Activated naive CD4-positive, alpha-beta T cell treated with anti-CD3 and anti-CD28 coated beads for 36 hours (primary cell): Measurements from ENCODE around the gene LENG9. TPM values are rescaled to one million over a fixed set of nuclear protein-coding genes. Genes with fewer than 3 reads are reported as not detected.

Experiments used
- CTCF ChIA-PET: fragments of 350-600 bp; sonication (Branson Sonifier 250); formaldehyde crosslinking; loops from one replicate; lab custom pipeline; 2021; ENCODE audit warnings: antibody characterized with exemption; lab: Charles Lee
- DNase-seq: peaks from one replicate; pipeline ENCODE4 v3.0.0-alpha.2; 2020
- H3K27ac Mint-ChIP-seq: one replicate; pipeline ENCODE4 v1.8.0; 2021; ENCODE audit warnings: mild to moderate bottlenecking, mixed read lengths
- H3K27me3 Mint-ChIP-seq: one replicate; pipeline ENCODE4 v1.8.0; 2021; ENCODE audit warnings: low read depth, mixed read lengths
- H3K36me3 Mint-ChIP-seq: one replicate; pipeline ENCODE4 v1.8.0; 2021; ENCODE audit warnings: low read depth, mixed read lengths
- H3K4me1 Mint-ChIP-seq: one replicate; pipeline ENCODE4 v1.8.0; 2021; ENCODE audit warnings: low read depth, mixed read lengths
- H3K4me3 Mint-ChIP-seq: one replicate; pipeline ENCODE4 v1.8.0; 2021; ENCODE audit warnings: mild to moderate bottlenecking, moderate library complexity, mixed read lengths
- H3K9me3 Mint-ChIP-seq: one replicate; pipeline ENCODE4 v1.8.0; 2021; ENCODE audit warnings: mixed read lengths
- intact Hi-C: fragments of 100-400 bp; cut with micrococcal nuclease; formaldehyde crosslinking; loops from one replicate; pipeline ENCODE4 v1.15.1; 2023
- total RNA-seq, 2 experiments: library from RNA; stranded (reverse); gene quantifications; one replicate each; pipeline ENCODE4 v1.2.3, GENCODE V29; 2021

Gene LENG9
- total RNA-seq, 2 experiments from 2014 or later: 5.7 to 7.1 TPM

DNA sequence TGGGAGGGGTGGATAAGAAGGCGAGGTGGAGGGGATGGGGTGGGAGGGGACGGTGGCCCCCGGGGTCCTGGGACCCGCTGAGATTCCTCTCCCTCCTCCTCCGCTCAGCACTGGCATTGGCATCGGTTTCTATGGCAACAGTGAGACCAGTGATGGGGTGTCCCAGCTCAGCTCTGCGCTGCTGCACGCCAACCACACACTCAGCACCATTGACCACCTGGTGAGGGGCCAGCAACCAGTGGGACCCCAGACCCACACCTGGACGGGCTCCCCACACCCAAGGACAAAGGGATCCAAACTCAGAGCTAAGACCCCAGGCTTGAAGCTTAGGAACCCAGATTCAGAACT, 42.4 kb downstream of the LENG9 start:
- no peak for DNase-seq
- Mint-ChIP-seq H3K4me3 (no peak overlapping the region), H3K4me1 (peaks cover 15% of the 10 kb centered on the region), H3K27ac (no peak overlapping the region), H3K27me3 (peaks cover 32% of the 10 kb centered on the region), H3K9me3 (no peaks in the 10 kb centered on the region), H3K36me3 (no peaks in the 10 kb centered on the region)
- CTCF ChIA-PET: interaction anchor here (1.0 kb wide), 1 partner anchor 19 kb away, joined by 3 read pairs; no protein-coding TSS in a partner anchor
- intact Hi-C loops: no loop called here

DNA sequence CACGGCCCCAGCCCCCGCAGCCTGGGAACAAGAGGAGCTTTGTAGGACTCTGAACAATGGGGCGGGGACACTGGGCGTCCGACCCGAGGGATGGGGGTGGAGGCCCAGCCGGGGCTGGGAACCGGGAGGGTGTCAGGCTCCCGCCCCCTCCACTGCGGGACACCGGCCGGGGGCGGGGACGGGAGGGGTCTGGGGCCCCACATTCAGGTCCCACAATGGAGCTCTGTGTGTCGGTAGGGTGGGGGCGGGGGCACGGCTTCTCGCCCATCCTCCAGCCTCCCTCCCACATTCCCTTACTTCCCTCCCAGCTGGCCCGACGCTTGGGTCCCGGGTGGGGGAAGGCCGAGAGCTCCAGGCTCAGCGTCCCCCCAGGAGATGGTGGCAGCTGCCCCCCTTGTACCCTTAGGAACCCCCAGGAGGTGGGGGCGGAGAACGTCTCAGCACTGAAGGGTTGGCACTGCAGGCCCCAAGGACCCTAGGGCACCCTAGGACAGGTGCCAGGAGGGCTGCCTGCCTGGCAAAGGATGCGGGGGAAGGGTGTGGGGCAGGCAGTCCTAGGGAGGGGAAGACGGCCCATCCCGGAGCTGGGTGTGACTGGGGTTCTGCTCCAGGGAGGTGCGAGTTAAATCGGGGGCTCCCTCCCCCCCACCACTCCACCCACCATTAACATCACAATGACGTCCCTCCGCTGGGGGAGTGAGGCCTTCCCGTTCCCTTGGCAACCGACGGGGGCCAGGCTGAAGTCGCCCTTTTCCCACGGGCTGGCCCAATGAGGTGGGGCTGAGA, 43.0 kb downstream of the LENG9 start:
- Mint-ChIP-seq H3K4me1 (peaks cover 17% of the 10 kb centered on the region), H3K27me3 (peaks cover 31% of the 10 kb centered on the region), H3K9me3 (no peaks in the 10 kb centered on the region), H3K36me3 (no peaks in the 10 kb centered on the region), H3K27ac (no peak overlapping the region), H3K4me3 (no peak overlapping the region)
- CTCF ChIA-PET: no interaction called here
- intact Hi-C loops: no loop called here
- no peak for DNase-seq

DNA sequence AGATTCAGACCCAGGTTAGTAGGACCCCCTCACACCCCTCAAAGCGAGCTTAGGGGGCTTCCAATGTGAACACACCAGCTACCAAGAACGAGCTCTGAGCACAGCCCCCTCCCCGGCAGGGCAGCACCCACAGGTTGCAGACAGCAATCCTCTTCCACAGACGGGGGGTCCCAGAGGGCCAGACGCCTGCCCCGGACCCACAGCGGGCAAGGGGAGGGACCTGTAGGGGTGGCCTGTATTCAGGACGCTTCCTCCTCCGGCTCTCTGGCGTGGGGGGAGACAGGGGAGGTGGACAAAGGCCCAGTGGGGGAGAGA, 43.6 kb downstream of the LENG9 start:
- H3K36me3 Mint-ChIP-seq: no peaks in the 10 kb centered on the region
- CTCF ChIA-PET: no interaction called here
- H3K9me3 Mint-ChIP-seq: no peaks in the 10 kb centered on the region
- intact Hi-C loops: no loop called here
- peaks cover 31% of the 10 kb centered on the region for H3K27me3 Mint-ChIP-seq
- H3K27ac Mint-ChIP-seq: no peak overlapping the region
- no peak overlapping the region for H3K4me3 Mint-ChIP-seq
- H3K4me1 Mint-ChIP-seq: peaks cover 17% of the 10 kb centered on the region
- DNase-seq: no peak

DNA sequence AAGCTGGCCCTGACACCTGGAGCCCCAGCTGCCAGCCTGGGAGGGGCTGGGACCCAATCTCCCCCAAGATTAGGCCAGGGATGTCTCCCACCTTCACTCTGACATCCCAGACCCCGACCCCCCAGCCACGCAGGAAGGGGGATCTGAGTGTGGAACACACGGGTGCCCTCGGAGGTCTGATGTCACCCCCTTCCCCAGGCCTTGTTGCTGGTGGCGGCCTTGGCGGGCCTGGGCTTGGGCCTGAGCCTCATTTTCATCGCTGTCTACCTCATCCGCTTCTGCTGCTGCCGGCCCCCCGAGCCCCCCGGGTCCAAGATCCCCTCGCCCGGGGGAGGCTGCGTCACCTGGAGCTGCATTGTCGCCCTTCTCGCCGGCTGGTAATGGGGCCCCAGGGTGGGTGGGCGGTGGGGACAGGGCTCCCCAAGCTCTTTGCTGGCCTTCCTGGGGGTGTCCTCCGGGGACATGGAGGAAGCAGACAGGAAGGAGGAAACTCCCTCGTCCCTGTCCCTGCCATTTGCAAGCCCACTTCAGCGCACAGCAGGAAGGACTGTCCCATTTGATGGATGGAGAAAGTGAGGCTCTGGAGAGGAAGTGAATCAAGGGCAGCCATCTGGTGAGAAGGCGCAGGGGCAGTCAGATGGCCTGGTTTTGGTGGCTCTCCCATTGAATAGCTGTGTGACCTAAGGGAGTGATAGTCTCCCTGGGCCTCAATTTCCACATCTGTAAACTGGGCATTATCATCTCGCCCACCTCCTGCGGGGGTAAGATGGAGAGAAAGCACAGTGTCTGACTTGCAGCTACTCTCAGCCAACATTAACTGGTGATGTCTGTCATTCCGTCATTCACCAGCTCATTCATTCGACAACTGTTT, 44.4 kb downstream of the LENG9 start:
- Mint-ChIP-seq H3K36me3 (no peaks in the 10 kb centered on the region), H3K9me3 (no peaks in the 10 kb centered on the region), H3K4me1 (peaks cover 17% of the 10 kb centered on the region), H3K4me3 (no peak overlapping the region), H3K27me3 (peaks cover 30% of the 10 kb centered on the region), H3K27ac (no peak overlapping the region)
- CTCF ChIA-PET: interaction anchor here (1.5 kb wide), 1 partner anchor 20 kb away, joined by 5 read pairs; no protein-coding TSS in a partner anchor
- DNase-seq: no peak
- intact Hi-C loops: no loop called here

DNA sequence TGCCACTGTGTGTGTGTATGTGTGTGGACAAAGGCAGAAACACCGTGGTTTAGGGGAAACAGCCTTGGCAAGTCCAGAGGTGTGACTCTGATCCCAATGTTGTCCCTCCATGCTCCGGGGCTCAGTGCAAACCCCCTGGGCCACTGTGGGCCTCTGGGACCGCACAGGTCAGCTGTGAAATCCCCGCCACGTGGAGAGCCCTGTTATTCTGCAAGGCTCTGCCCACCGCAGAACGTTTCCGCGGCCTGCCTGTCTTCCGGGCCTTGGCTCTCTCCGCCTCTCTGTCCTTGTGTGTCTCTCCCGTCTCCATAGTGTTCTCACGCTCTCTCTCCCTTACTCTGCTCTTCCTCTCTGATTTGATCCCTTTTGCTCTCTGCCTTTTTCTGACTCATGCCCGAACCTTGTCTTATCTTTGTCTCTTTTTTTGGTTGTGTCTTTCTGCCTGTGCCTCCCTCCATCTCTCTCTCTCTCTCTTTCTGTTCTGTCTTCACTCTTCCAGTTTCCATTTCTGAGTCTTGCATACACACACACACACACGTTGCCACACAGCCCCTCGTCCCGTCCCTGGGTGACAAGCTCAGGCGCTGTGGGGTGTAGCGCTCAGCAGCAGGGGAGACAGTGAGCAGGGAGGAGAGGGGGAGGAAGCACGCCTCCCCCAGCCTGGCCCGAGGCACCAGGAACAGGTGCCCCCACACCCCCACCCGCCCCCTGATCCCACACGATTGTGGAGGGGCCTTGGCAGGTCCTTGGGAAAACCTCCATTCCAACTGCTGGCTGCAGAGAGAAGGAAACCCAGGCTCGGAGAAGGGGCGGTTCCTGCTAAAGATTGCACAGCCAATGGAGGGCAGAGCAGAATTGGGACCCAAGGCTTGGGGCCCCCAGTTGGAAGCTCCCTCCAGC, 45.3 kb downstream of the LENG9 start:
- Mint-ChIP-seq H3K36me3 (no peaks in the 10 kb centered on the region), H3K4me3 (peak overlapping the region; percentile 32), H3K27me3 (peaks cover 28% of the 10 kb centered on the region), H3K27ac (no peak overlapping the region), H3K4me1 (peaks cover 17% of the 10 kb centered on the region), H3K9me3 (no peaks in the 10 kb centered on the region)
- CTCF ChIA-PET: interaction anchor here (1.5 kb wide), 1 partner anchor 21 kb away, joined by 5 read pairs; no protein-coding TSS in a partner anchor
- peak; percentile 53 for DNase-seq
- intact Hi-C loops: no loop called here

DNA sequence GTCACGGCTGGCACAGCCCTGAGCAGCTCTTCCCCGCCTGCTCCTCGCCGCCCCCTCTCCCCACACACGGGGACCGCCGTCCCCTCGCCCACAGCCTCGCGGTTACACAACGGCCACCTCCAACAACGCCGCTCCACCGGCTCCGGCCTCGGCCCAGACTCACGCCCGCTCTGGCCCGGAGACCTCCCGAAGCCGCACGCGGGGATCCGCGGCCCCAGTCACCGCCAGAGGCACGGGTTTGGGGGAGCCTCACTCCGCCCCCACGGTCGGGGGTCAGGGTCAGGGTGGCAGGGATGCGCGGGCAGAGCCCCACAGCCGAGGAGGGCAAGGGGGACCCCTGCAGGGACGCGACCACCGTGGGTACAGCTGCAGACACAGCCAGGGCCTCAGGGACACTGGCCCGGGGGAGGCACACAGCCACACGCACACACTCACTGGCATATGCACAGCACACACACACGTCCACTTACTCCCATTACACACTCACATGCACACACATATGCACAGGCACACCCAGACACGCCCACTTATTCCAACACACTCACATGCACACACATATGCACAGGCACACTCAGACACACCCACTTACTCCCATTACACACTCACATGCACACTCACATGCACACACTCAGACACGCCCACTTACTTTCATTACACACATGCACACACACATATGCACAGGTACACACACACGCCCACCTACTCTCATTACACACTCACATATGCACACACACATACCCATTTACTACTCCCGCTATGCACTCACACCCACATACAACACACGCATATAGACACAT, 46.7 kb downstream of the LENG9 start:
- Mint-ChIP-seq H3K27me3 (peaks cover 25% of the 10 kb centered on the region), H3K4me1 (peaks cover 17% of the 10 kb centered on the region), H3K36me3 (no peaks in the 10 kb centered on the region), H3K27ac (no peak overlapping the region), H3K9me3 (no peaks in the 10 kb centered on the region), H3K4me3 (no peak overlapping the region)
- CTCF ChIA-PET: interaction anchor here (0.9 kb wide), 1 partner anchor 22 kb away, joined by 4 read pairs; no protein-coding TSS in a partner anchor
- intact Hi-C loops: no loop called here
- DNase-seq: no peak

DNA sequence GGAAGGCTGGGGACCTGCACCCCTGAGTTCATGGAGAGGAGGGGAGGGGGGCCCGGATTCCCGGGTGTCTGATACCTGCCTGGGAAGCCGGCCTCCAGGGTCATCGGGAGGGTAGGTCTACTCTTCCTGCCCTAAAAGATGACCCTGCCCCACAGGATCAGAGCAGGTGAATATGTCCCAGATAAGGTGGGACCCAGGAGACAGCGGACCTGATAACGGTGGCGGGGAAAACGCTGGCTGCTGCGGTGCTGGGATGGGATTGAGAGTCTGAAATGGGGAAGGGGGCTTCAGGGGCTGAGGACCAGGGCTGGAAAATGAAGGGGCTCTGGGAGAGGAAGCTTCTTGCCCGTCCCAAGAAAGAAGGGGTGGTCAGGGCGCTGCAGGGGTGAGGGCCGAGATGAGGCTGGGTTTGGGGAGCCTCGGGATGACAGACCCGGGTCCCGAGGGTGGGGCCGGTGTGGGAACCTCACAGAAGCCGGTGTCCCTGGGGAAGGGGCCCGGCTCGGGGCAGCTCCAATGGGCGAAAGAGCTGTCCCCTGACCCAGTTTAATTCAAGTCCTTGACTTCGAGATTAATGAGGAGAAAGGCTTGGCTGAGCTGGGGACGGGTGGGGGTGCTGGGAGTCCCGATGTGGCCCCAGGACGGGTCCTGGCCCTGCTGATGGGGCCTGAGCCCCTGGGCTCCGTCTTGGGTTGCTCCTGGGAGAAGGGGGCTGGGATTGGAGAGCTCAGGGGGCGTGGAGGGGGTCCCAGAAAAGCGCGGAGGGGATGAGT, 47.5 kb downstream of the LENG9 start:
- peaks cover 25% of the 10 kb centered on the region for H3K27me3 Mint-ChIP-seq
- H3K9me3 Mint-ChIP-seq: no peaks in the 10 kb centered on the region
- H3K4me1 Mint-ChIP-seq: peaks cover 17% of the 10 kb centered on the region
- H3K36me3 Mint-ChIP-seq: no peaks in the 10 kb centered on the region
- no peak for DNase-seq
- H3K27ac Mint-ChIP-seq: no peak overlapping the region
- CTCF ChIA-PET: interaction anchor here (0.7 to 0.9 kb wide), 3 partner anchors 22 to 32 kb away, joined by 3 to 4 read pairs (median 3); no protein-coding TSS in a partner anchor
- intact Hi-C loops: no loop called here
- H3K4me3 Mint-ChIP-seq: no peak overlapping the region

DNA sequence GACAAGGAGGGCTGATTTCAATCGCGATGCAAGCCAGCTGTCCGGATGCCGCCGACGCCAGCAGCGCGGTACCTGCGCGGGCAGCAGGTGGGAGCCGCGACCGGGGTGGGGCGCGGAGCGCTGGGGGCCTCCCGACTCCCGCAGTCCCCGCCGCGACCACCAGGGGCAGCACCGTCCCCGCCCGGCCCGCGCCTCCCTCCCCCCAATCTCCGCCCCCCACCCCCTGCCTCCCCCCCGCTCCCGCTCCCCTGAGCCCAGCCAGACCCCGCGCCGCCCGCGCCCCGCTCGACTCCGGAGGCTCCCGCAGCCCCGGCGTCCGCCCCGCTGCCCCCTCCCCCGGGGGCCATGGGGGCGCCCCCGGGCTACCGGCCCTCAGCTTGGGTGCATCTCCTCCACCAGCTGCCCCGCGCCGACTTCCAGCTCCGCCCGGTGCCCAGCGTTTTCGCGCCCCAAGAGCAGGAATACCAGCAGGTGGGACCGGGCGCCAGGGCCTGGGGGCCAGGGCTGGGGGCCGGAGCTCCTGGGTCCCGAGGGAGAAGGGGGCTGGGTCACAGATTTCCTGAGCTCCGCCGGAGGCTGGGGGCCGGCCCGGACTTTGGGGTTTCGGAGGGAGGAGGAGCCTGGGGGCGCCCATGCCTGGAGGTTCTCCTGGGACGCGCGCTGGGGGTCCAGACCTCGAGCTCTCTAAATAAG, 48.2 kb downstream of the LENG9 start, which contains the start of gene TTYH1:
Gene TTYH1 (plus strand): TSS at position 257 of the 693 bp plus-strand sequence. CDS start 89 bp downstream, at position 346.
- H3K4me3 Mint-ChIP-seq: no peak within 1 kb of the TSS
- peaks cover 17% of the 10 kb centered on the region for H3K4me1 Mint-ChIP-seq
- DNase-seq: peak; percentile 34
- H3K9me3 Mint-ChIP-seq: no peaks in the 10 kb centered on the region
- CTCF ChIA-PET: interaction anchor here (0.7 to 0.9 kb wide), 2 partner anchors 24 to 32 kb away, joined by 3 read pairs; no protein-coding TSS in a partner anchor
- intact Hi-C loops: no loop called here
- H3K27ac Mint-ChIP-seq: no peak within 1 kb of the TSS
- H3K36me3 Mint-ChIP-seq: no peaks in the 10 kb centered on the region
- peaks cover 29% of the 10 kb centered on the region for H3K27me3 Mint-ChIP-seq

DNA sequence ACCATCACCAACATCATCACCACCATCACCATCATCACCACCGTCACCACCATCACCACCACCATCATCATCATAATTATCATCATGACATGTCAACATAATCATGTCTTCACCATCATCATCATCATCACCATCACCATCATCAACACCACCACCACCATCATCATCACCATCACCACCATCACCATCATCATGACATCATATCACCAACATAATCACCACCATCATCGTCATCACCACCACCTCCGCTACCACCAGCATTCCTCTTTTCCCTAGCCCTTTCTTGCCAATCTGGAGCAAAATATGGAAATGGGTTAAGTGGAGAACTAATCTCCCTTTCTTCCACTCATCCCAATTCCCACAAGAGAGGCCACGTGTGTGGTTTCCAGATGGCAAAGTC, 49.4 kb downstream of the LENG9 start:
- Mint-ChIP-seq H3K4me3 (no peak overlapping the region), H3K9me3 (no peaks in the 10 kb centered on the region), H3K36me3 (no peaks in the 10 kb centered on the region), H3K4me1 (peaks cover 17% of the 10 kb centered on the region), H3K27ac (no peak overlapping the region), H3K27me3 (peaks cover 29% of the 10 kb centered on the region)
- no peak for DNase-seq
- intact Hi-C loops: no loop called here
- CTCF ChIA-PET: no interaction called here

DNA sequence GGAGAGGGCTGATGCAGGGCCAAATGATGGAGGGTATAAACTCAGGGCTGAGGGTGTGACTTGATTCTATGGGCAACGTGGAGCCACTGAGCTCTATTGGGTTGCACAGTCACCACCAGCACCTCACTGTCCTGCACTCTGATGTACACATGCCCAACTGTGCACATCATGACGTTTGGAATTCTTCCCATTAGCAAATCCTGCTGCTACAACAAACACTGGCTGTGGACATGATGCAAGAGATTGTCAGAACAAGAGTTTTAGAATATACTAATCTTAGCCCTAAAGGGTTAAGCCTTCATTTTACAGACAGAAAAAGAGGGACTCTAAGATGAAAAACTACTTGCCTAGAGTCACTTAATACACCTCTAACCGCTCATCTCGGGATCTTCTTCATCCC, 50.7 kb downstream of the LENG9 start:
- CTCF ChIA-PET: interaction anchor here (0.6 kb wide), 1 partner anchor 985 kb away, joined by 4 read pairs; no protein-coding TSS in a partner anchor
- Mint-ChIP-seq H3K27ac (no peak overlapping the region), H3K4me1 (peaks cover 12% of the 10 kb centered on the region), H3K4me3 (no peak overlapping the region), H3K27me3 (peaks cover 25% of the 10 kb centered on the region), H3K9me3 (peaks cover 3% of the 10 kb centered on the region), H3K36me3 (no peaks in the 10 kb centered on the region)
- DNase-seq: no peak
- intact Hi-C loops: no loop called here
